Heart right ventricle (tissue), 16 donors: ENCODE measurements around the gene CRADD. TPM values are rescaled to one million over a fixed set of nuclear protein-coding genes. Genes with fewer than 3 reads are reported as not detected.

Source experiments
- ATAC-seq, 8 donors: fragments of 200-7000 bp; cut with Tn5 transposase; one replicate each; pipeline ENCODE4 v1.9.1; 2020; ENCODE audit warnings: mild to moderate bottlenecking in 8 of 8, moderate library complexity in 8 of 8, moderate number of reproducible peaks in 1 of 8
- DNase-seq, 2 donors: peaks; one replicate each; pipeline ENCODE4 v3.0.0-alpha.2; 2020
- H3K27ac ChIP-seq, 10 donors: fragments of 200-600 bp; sonication (generic) in 2 of 10; one replicate each; pipeline versions ENCODE4 v1.5.0 to v1.8.0; 2020 to 2022; ENCODE audit warnings: mild to moderate bottlenecking in 3 of 10
- H3K27me3 ChIP-seq, 7 donors: fragments of 200-600 bp; one replicate each; pipeline ENCODE4 v1.8.0; 2021 to 2022; ENCODE audit warnings: mild to moderate bottlenecking in 2 of 7
- H3K36me3 ChIP-seq, 9 donors: fragments of 200-600 bp; sonication (generic) in 1 of 9; one replicate each; pipeline versions ENCODE4 v1.5.0 to v1.8.0; 2020 to 2022; ENCODE audit warnings: mild to moderate bottlenecking in 2 of 9
- H3K4me1 ChIP-seq, 9 donors: fragments of 200-600 bp; sonication (generic) in 1 of 9; one replicate each; pipeline versions ENCODE4 v1.5.0 to v1.8.0; 2020 to 2022; ENCODE audit warnings: mild to moderate bottlenecking in 4 of 9
- H3K4me3 ChIP-seq, 10 donors: fragments of 200-600 bp; sonication (generic) in 2 of 10; one replicate each; pipeline versions ENCODE4 v1.5.0 to v1.8.0; 2020 to 2022; ENCODE audit warnings: mild to moderate bottlenecking in 7 of 10, moderate library complexity in 2 of 10
- H3K9me3 ChIP-seq, 11 donors: fragments of 200-600 bp in 10 of 11; sonication (generic) in 2 of 11; one replicate each; pipeline versions ENCODE4 v1.5.0 to v1.8.0; 2013 to 2022; ENCODE audit warnings: mild to moderate bottlenecking in 2 of 11, control low read depth in 1 of 11, moderate library complexity in 1 of 11
- CTCF ChIP-seq, 9 donors: fragments of 200-600 bp; sonication (generic) in 2 of 9; IDR thresholded peaks; one replicate each; pipeline versions ENCODE4 v1.5.0 to v1.8.0; 2021 to 2022; ENCODE audit warnings: antibody characterized with exemption in 9 of 9, mild to moderate bottlenecking in 5 of 9, moderate library complexity in 1 of 9
- WGBS, 2 donors: extraction: QIAGEN DNeasy Blood & Tissue Kit; methylation state at CpG; one replicate each; pipeline ENCODE4 v1.1.7; 2013; ENCODE audit warnings: inconsistent platforms in 1 of 2; 5-methylcytosine and 5-hydroxymethylcytosine counted together
- intact Hi-C, 10 donors: fragments of 100-400 bp; cut with DNase I; formaldehyde crosslinking; loops; one replicate each; pipeline versions ENCODE4 v1.11.1 to v1.14.2; 2022
- polyA plus RNA-seq, 2 donors: library from polyadenylated mRNA; stranded (reverse); fragments of 200-250 nt; gene quantifications; one replicate each; pipeline ENCODE4 v1.2.3, GENCODE V29; 2013
- total RNA-seq, 10 donors: library from RNA; stranded (reverse); fragmentation: NEBNext Ultra II Directional in 3 of 10; extraction: Animal tissue kit (Norgen Biotek cat#: 25700) in 3 of 10; gene quantifications; one replicate each; pipeline versions ENCODE4 v1.2.1 to v1.2.4, GENCODE V29; 2021 to 2023
- donor health status: Arrhythmogenic right ventricular cardiomyopathy.
- donor health status: ischemic (EF 13 %, LVEDD 7.1; RV severe dilation, severe dysfunction).
- donor health status: healthy with polysubstance abuse.
- donor health status: DM: no; HTN: yes; CAD: no.
- donor health status: DM: no; HTN: no; CAD: no.
- donor health status: ischemic (EF 25% LVEDD 6.9; RV normal size, moderate dysfunction).
- donor health status: ischemic (EF 25% LVEDD 5.7; RV mildly dilated, moderate dysfunction).
- donor health status: healthy.
- donor health status: DM: yes; HTN: yes; CAD: no.
- donor health status: Ischemic cardiomyopathy.
- donor health status: ischemic (EF 35%, LVEDD 5.7; RV mildly dilated, moderate dysfunction).
- donor health status: nonischemic (EF 11% LVEDD 7.7; RV severe dilation, severe dysfunction).
- donor health status: DM: yes; HTN: yes; CAD: no.
- donor health status: PGD.
- donor health status: ischemic (EF 29% LVEDD 5.4; RV normal size, mild dysfunction).
- donor health status: nonischemic (EF 23%, LVEDD 6.1; RV moderate dilation, normal function).

Gene CRADD
- total and polyA plus RNA-seq, 12 donors, result 5.0 to 80.1 (median 51.4) TPM

- no peak overlapping the region for H3K27ac ChIP-seq
- no peak for TF ChIP-seq CTCF (IDR thresholded peaks at IDR 0.05)
- no peaks in the 10 kb centered on the region for H3K9me3 ChIP-seq
- DNase-seq (no peak), ATAC-seq (no peak)
- H3K4me1 ChIP-seq, result peaks cover 0 to 12% (median 7%) of the 10 kb centered on the region in 9 donors
- 92 to 97% methylated on average over 2 of the region's 2 CpGs for WGBS, 2 donors
- intact Hi-C loops, result loop anchor here in 2 of 10 donors (5.0 to 10.0 kb wide), 2 partner anchors 44 to 343 kb away; no protein-coding TSS in a partner anchor
- H3K36me3 ChIP-seq, result no peaks in the 10 kb centered on the region
- H3K27me3 ChIP-seq, result no peaks in the 10 kb centered on the region
- no peak overlapping the region for H3K4me3 ChIP-seq
Observed at GRCh38 chr12:93908264-93908663, 231.1 kb downstream of the CRADD start.

GRCh38 chr12:93908846-93909567 is 231.8 kb downstream of the CRADD start:
- H3K27me3 ChIP-seq, result no peaks in the 10 kb centered on the region
- peak overlapping the region in 4 of 10 donors; percentile 5 to 72 (median 18) for H3K27ac ChIP-seq
- no peak for TF ChIP-seq CTCF (IDR thresholded peaks at IDR 0.05)
- WGBS, 2 donors, result 46 to 56% methylated on average over 12 of the region's 12 CpGs
- DNase-seq, result peak in 1 of 2 donors; percentile 24
- H3K36me3 ChIP-seq, result no peaks in the 10 kb centered on the region
- H3K4me1 ChIP-seq, result peaks cover 0 to 18% (median 10%) of the 10 kb centered on the region in 9 donors
- ATAC-seq, result peak in 7 of 8 donors; percentile 42 to 92 (median 77)
- H3K9me3 ChIP-seq, result no peaks in the 10 kb centered on the region
- intact Hi-C loops, result loop anchor here in 2 of 10 donors (5.0 to 10.0 kb wide), 2 partner anchors 43 to 344 kb away; no protein-coding TSS in a partner anchor
- no peak overlapping the region for H3K4me3 ChIP-seq

GRCh38 chr12:93911396-93911795 is 234.2 kb downstream of the CRADD start:
- no peak for DNase-seq
- Histone ChIP-seq H3K36me3 (no peaks in the 10 kb centered on the region), H3K4me1 (peaks cover 0 to 25% (median 10%) of the 10 kb centered on the region in 9 donors), H3K27me3 (no peaks in the 10 kb centered on the region), H3K27ac (no peak overlapping the region), H3K4me3 (no peak overlapping the region), H3K9me3 (no peaks in the 10 kb centered on the region)
- WGBS, 2 donors, result 96 to 100% methylated on average over 1 of the region's 1 CpG
- no peak for ATAC-seq
- TF ChIP-seq CTCF (IDR thresholded peaks at IDR 0.05), result no peak
- intact Hi-C loops, result loop anchor here in 1 of 10 donors (5.0 kb wide), 1 partner anchor 36 kb away; no protein-coding TSS in a partner anchor

GRCh38 chr12:93912086-93912733 is 235.0 kb downstream of the CRADD start:
- no peak for DNase-seq
- Histone ChIP-seq H3K36me3 (no peaks in the 10 kb centered on the region), H3K27me3 (no peaks in the 10 kb centered on the region), H3K9me3 (no peaks in the 10 kb centered on the region), H3K4me1 (peaks cover 0 to 26% (median 10%) of the 10 kb centered on the region in 9 donors), H3K27ac (no peak overlapping the region), H3K4me3 (no peak overlapping the region)
- WGBS, 2 donors, result 89 to 90% methylated on average over 6 of the region's 6 CpGs
- ATAC-seq, result no peak
- intact Hi-C loops, result loop anchor here in 1 of 10 donors (5.0 kb wide), 1 partner anchor 35 kb away; no protein-coding TSS in a partner anchor
- no peak for TF ChIP-seq CTCF (IDR thresholded peaks at IDR 0.05)
